HG02678 (cell line): Measurements from ENCODE around the gene MYO1B.

ENCODE experiments used
- ATAC-seq: cut with Tn5 transposase; IDR thresholded peaks from one replicate; pipeline ENCODE4 v1.9.1; 2021; ENCODE audit warnings: mild to moderate bottlenecking, moderate library complexity; ENCODE audit not compliant: unreplicated experiment

Gene MYO1B

DNA sequence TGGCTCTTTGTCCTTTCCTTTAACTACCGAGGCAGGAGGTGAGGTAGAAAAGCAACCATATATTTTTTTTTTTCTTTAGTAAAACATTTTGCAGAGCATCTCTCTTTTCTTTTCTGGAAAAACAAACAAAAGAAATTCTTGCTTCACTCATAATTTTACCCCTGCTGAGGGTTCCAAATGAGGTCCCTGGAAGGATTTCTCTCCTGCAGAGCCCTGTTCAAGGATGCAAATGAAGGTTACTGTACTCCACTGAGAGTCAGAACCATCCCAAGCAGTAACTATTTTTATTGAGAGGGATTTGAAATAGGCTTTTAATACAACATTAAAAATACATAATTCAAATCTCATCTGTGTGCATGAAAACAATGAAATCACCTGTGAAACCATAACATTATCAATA lies 19.5 kb upstream of the MYO1B start:
- ATAC-seq = no peak

DNA sequence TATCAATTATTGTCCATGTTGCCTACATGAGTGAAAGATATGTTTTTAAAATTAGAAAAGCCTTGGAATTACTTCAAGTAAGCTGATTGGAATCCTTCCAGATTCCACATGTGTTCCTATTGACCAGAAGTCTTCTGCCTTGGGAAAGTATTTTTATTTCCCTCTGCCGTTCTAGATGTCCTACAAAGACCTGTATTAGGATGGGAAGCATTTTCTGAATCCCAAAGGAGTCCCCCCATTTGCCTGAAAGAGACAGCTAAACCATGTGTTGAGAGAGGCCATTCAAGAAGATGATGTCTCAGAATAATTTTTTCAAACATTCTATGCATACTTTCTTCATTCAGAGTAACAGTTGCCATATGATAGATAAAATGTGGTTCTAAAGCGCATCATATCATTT lies 19.0 kb upstream of the MYO1B start:
- no peak for ATAC-seq

DNA sequence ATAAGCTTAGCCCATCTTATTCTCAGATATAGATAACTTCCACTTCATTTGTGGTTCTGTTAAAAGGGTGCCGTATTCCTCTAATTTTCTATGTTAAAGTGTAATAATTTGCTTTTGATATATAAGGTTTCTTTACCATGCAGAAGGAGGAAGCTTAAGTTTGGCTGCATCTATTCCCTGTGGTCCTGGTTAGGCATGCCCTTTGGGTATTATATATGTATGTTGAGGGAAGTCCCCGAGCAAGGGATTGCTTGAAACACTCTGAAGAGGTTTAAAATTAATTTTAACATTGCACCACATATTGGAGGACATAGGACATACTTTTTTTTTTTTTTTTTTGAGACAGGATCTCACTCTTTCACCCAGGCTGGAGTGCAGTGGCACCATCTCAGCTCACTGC lies 16.9 kb upstream of the MYO1B start:
- no peak for ATAC-seq

DNA sequence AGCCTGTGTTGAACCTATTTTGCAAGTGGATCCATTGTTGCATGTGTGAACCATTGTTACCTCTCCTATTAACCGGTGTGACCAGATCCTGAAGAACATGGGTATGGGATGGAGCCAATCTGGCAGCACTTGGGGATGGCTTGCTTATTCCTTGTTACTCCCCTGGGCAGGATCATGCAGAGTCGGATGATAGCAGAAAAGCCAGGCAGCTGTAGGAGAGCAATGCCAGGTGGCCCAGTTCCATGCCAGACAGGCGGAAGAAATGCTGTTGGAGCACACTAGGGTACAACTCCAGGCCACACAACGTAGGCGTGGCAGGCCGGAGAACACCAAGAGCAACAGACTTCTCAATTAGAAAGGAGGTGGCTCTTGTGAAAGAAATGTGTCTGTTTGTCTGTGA lies 16.3 kb upstream of the MYO1B start:
- ATAC-seq = no peak

DNA sequence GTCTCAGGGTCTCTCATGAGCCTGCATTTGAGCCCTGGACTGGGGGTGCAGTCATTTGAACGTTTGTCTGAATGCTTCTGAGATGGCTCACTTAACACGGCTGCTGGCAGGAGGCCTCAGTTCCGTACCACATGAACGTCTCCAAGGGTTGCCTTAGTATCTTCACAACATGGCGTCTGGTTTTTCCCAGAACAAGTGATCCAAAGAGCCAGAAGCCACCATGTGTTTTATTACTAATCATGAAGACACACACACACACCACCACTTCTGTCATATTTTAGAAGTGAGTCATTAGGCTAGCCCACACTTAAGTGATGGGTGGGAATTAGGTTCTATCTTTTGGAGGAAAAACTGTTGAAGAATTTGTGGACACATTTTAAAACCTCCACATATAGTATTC lies 15.0 kb upstream of the MYO1B start:
- ATAC-seq = no peak

DNA sequence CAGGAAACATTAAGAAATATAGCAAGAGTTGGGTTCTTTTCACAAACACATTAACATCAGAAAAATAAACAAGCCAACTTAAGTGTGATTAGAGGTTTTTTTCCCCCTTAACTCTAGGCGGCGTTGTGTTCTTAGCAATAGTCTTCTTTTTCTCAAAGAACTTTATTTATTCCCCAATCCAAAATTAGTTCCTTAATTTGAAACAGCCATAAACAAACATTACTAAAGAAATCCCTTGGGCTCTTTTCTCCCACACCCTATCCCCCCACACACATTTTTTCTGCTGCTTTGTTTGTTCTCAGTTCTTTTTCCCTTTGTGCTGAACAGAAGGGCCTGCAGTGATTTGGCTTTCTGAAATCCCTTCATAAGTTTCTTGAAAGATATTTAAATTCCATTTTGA lies 13.2 kb upstream of the MYO1B start:
- ATAC-seq = no peak

DNA sequence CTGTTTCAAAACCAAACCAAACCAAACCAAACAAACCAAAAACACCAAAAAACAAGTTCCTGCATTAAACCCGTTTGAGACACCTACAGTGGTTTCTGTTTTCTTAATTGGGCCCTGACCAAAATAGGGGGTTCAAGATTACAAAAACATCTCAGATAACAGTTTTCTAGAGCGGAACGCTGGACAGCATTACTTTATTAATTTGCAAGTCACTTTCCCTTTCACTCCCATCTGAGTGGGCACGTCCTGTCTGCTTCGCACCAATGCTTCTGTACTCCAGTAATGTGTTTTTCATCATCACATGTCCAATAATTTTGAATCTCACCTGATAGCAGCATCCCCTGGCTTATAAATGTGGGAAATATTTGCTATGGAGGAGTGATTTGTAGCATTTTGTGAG lies 11.7 kb upstream of the MYO1B start:
- ATAC-seq = no peak

DNA sequence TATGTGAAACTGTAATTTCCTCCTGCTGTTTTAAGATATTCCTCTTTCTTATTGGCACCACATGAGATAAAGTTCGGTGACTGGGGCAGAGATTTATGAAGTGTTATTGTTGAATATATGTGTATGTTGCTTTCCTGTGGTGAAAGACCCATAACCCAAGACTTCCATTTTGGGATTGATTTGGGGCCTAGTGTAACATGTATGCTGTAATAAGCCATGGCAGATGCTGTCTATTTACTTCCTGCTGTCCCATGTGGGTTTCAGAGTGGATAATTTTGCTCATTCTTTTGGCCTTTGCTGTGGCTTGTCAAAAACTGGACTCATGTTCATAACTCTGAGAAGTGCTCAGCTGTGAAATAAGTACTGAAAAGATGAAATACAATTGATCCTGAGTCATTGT lies 10.8 kb upstream of the MYO1B start:
- no peak for ATAC-seq

DNA sequence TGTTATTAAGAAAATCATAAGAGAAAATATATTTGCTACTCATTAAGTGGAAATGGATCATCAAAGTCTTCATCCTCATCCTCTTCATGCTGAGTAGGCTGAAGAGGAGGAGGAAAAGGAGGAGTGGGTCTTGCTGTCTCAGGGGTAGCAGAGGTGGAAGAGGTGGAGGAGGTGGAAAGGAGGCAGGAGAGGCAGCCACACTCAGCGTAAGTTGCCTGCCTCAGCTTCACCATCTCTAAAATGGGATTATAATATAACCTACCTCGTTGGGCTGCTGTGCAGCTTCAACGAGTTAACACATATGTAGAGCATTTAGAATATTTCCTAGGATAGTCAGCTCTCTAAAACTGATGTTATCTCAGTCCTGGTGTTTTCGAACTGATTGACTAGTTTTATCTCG lies 4.3 kb upstream of the MYO1B start:
- no peak for ATAC-seq

DNA sequence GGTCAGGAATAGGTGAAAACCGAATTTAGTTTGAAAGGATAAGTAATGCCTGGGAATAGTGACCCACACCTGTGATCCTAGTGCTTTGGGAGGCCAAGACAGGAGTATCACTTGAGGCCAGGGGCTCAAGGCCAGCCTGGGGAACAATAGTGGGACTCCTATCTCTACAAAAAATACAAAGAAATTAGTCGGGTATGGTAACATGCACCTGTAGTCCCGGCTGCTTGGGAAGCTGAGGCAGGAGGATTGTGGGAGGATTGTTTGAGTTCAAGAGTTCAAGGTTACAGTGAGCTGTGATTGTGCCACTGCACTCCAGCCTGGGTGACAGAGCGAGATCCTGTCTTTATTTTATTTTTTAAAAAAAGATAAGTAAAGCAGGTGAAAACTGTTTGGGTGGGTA lies 3.8 kb upstream of the MYO1B start:
- no peak for ATAC-seq

DNA sequence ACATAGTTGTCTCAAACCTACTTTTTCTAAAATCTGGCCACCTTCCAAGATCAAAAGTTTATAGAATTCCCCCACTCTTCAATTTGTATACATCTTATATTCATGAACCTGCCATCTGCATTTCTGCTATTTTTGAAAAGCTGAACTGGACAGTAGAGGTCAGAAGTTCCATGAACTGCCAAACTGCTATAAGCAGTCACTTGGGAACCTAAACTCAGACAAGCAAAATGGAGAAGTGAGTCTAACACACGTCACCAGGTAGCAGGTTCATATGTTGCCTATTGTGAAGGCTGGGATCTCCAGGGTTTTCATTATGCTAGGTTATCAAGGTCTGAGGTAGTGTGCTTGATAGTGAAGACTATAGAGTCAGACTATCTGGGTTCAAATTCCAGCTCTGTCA lies 2.0 kb upstream of the MYO1B start:
- ATAC-seq = no peak

DNA sequence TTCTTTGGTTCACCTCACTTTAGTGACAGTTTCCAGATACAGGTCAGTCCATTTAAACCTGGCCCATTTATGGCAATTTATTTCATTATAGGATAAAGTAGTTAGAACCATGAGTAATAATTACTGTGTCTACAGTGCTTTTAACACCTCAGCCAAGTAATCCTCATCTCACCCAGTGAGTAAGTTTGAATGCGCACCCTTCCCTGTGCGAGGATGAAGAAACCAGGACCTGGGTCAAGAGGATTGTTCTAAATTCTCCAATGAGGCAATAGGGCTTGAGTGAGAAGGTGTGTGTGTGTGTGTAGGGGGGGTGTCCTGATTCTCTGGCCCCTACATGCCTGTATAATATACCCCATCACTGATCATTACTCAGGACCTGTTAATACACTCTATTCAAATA lies 854 bp upstream of the MYO1B start:
- ATAC-seq = no peak

DNA sequence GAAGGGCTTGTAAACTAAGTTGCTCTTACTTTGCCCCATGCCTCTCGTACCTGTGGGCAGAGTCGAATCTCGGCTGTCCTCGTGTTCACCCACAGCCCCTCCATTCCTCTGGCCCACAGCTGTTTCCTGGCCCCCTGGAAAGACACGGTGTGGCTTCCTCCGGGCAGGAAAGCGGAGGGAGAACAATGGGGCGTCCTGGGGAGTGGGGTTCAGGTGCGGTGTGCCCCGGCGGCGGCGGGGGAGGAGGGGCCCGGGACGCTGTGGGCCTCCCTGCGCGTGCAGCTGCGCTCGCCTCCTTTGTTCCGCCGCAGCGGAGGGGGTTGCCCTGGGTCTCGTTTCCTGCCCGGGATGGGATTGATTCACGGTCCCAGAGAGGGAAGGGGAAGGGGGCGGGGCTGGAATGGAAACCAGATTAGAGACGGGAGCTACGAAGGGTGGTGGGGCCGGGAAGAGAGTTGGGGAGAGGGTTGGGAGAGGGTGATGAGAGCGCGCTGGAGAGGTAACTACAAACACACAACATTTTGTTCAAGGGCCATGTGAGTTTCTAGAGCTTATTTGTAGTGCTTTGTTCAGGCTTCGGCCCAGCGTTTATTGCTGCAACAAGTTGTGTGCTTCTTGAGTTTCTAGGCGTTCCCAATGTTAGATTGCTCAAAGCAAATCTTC lies 796 bp downstream of the MYO1B start:
- ATAC-seq = peak; percentile 20

DNA sequence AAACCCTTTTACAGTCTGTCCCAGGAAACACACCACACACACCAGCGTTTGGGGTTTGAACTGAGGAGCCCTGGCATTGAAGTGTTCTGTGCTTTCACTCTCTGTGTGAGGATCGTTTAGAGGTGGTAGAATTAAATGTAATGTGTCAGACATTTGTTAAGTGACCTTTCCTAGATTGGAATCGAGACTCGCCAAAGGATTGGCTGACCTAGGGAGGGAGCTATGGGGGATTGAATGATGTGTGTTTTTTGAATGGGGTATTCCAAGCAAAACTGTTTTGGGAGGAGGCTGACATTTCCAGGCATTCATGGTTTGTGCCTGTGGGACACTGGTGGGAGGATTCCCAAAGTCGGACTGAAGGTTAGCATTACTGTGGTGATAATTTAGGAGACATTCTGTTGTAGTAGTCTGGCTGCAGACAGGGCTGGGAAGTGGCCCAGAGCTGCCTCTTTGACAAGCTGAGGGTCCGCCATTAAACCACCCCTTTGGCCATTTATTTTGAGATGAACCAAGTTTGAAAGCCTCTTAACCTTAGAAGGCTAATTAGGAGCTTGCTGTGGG lies 1.7 kb downstream of the MYO1B start:
- ATAC-seq = no peak

DNA sequence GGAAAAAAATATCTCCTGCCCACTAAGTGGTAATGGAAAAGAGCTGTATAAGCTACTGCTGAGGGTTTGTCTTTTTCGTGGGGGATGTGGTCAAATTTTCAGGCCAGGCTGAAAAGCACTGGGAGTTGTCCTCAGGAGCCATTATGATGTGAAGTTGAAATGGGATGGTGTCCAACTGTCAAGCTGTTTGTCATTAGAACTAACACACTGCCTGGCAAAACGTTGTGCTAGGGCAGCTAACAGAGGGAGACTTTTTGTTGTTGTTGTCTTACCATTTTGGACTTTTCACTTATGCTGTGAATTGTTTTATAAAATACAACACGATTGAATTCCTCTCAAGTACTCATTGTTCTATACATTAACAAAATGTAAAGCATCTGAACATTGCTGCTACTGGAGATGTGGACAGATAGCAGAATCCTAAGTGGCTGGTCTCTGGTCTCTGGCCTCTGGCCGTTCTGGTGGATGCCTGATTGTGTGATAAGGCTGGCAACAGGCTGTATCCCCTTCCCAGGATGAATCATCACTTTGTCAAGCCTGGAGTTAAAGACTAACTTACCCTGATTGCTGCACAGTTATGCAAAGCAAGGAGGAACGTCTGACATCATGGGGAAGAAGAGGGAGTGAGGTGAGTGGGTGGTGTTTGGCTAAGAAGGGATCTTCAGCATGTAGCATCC lies 2.3 kb downstream of the MYO1B start:
- ATAC-seq = peak; percentile 46

DNA sequence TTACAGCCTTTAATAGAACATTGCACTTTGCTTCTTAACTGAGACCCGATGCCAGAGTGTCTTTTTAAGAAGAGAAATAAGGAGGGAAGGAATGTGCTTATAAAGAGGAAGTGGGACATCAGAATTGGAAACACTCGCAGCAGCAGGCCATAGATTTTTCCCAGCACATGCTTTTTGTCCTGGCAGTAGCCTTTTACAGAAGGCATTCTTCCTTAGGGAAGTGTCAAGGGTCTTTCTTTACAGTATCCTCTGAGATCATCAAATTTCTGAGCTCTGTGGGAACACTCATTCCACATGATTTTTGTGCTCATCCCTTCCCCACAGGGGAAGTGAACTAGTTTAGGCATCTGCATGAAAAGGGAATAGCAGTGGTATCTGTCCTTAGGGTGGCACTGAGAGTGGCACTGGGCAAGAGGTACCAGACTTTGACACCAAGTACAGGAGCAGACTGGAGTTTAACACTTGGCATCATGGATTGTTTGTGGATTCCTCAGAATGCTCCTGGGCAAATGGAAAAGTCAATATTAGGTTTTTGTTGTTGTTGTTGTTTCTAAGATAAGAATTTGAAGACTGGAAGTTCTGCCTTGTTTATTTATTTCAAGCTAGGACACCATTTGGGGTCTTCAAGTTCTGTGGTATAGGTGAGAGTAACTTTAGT lies 4.1 kb downstream of the MYO1B start:
- ATAC-seq = no peak

DNA sequence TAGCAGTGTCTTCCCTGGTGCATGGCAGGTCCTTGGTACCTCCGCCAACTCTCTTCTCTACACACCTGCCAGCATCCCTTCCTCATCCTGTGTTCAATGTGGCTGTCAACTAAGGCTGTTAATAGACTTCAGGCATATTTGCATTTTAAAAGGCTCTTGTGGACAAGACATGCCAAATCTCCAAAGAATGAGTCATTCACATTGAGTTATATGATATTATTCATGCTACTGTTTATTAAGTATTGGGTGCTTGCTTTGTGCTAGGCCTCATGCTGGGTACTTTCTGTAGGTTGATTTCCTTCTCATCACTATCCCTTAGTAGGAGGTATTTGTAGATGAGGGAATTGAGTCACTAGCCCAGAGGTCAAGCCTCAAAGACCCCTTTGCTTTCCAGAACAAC lies 5.2 kb downstream of the MYO1B start:
- no peak for ATAC-seq

DNA sequence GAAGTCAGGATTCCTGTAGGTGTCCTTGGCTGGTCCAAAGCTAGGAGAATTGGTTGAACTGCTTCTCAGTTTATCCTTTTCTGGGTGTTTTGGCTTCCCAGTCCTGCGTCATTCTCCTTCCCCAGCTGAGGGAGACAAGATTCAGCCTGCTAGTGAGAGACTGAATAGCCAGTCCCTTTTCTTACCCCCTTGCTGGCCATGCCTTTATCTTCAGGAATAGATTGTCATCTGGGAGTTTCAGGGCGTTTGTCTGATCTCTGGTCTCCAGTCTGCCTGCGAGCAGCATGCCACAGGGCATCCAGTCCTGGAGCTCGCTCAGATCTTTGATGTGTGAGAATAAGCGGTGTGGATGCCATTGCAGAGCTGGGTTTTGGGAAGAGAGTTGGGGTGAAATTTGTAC lies 5.8 kb downstream of the MYO1B start:
- no peak for ATAC-seq

DNA sequence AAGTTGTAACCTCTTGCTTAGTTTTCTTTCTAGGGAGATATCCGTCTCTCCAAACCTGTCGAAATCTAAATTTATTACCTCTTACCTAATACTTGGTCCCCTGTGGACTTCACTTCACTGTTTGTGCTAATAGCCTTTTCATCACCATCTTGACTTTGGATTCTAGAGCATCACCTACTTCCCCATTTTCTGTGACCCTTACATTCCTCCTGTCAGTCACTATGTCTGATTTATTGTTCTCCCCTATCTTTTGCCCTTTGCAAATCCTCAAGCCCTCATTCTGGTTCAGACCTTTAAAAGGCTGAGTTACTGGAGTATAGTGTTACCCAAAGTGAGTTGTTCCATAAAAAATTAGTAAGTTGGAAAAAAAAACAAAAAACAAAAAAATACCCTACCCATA lies 7.5 kb downstream of the MYO1B start:
- no peak for ATAC-seq

DNA sequence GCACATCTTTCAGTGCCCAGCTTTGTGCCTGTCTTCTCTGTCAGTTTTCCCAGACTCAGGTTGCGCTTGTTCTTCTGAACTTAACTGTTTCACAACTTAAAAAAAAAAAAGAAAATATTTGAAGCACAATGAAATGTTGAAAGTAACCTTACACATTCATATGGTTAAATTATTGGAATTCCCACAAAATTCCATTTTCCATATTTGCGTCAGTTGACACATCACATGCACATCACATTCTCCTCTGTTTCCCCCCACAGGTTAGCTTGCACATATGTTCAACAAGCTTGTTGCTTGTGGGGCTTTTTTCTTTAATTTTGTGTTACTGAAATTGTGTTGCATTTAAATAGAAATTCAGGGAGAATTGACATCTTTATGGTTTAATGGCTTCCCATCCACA lies 8.3 kb downstream of the MYO1B start:
- ATAC-seq = no peak

DNA sequence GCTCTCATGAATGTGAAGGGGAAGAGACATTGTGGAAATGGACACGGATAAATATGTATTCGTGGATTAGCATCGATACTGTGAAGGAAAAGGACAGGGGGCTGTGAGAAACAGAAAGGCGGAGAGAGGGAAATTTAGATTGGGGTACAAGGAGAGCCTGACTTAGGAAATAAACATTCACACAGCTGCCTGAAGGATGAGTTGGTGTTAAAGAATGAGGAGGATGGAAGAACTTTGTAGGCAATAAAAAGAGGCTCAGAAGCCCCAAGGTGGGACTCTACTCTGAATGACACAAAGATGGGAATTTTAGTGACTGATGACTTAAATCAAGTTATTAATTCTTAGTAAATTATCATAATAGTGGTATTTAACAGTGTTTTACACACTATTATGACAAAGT lies 10.1 kb downstream of the MYO1B start:
- no peak for ATAC-seq

DNA sequence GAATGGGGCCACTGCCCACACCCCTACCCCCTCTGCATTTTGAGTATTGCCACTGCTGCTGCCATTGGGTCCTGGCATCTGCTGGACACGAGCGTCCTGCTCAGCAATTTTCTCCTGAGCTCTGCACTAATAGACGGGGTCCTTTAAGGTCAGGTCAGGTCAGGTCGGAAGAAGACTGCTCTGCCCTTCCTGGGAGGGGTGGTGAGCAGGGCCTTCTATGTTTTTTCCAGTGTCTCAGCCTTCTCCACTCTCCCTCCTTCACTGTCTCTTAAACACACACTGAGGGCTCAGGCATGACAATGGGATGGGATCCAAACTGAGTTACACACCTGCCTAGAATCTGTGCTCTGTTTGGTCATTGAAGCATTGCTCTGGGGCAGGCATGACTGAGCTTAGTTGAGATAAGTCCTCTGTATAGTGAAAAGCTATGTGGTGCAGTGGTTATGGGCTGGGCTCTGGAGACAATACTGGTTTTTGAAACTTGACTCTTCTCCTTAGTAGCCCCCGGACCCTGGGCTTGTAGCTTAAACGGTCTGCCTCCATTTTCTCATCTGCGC lies 10.6 kb downstream of the MYO1B start:
- no peak for ATAC-seq
